Measurements from ENCODE around the gene PASK. TPM values are rescaled to one million over a fixed set of nuclear protein-coding genes. Genes with fewer than 3 reads are reported as not detected.

Gene PASK
- total RNA-seq, 3 donors from 2014 or later: 35.6 to 62.7 (median 49.8) TPM

- Mint-ChIP-seq H3K36me3 (ENCODE audit: insufficient read depth) (peaks cover 10% of the 10 kb centered on the region), H3K4me1 (ENCODE audit: low read depth) (peaks cover 22% of the 10 kb centered on the region), H3K9me3 (no peaks in the 10 kb centered on the region), H3K27me3 (ENCODE audit: low read depth) (no peaks in the 10 kb centered on the region), H3K4me3 (no peak overlapping the region)
- ATAC-seq: no peak
- no peak for DNase-seq
Measured at GRCh38 chr2:241146286-241146685, 3.0 kb downstream of the PASK start.

GRCh38 chr2:241142593-241142992 is 6.7 kb downstream of the PASK start:
- DNase-seq: no peak
- H3K4me3 Mint-ChIP-seq: no peak overlapping the region
- H3K9me3 Mint-ChIP-seq: no peaks in the 10 kb centered on the region
- H3K36me3 Mint-ChIP-seq (ENCODE audit: insufficient read depth): peaks cover 19% of the 10 kb centered on the region
- no peaks in the 10 kb centered on the region for H3K4me1 Mint-ChIP-seq (ENCODE audit: low read depth)
- no peak for ATAC-seq
- H3K27me3 Mint-ChIP-seq (ENCODE audit: low read depth): no peaks in the 10 kb centered on the region

- Mint-ChIP-seq H3K36me3 (ENCODE audit: insufficient read depth) (peaks cover 19% of the 10 kb centered on the region), H3K4me3 (no peak overlapping the region), H3K4me1 (ENCODE audit: low read depth) (no peaks in the 10 kb centered on the region), H3K27me3 (ENCODE audit: low read depth) (no peaks in the 10 kb centered on the region), H3K9me3 (no peaks in the 10 kb centered on the region)
- DNase-seq (no peak), ATAC-seq (no peak)
Measured at GRCh38 chr2:241142063-241142462, 7.2 kb downstream of the PASK start.

- no peaks in the 10 kb centered on the region for H3K4me1 Mint-ChIP-seq (ENCODE audit: low read depth)
- DNase-seq: no peak
- no peaks in the 10 kb centered on the region for H3K27me3 Mint-ChIP-seq (ENCODE audit: low read depth)
- peaks cover 19% of the 10 kb centered on the region for H3K36me3 Mint-ChIP-seq (ENCODE audit: insufficient read depth)
- H3K9me3 Mint-ChIP-seq: no peaks in the 10 kb centered on the region
- no peak for ATAC-seq
- no peak overlapping the region for H3K4me3 Mint-ChIP-seq
Measured at GRCh38 chr2:241141214-241141770, 8.0 kb downstream of the PASK start.

- no peaks in the 10 kb centered on the region for H3K9me3 Mint-ChIP-seq
- no peaks in the 10 kb centered on the region for H3K27me3 Mint-ChIP-seq (ENCODE audit: low read depth)
- H3K4me1 Mint-ChIP-seq (ENCODE audit: low read depth): no peaks in the 10 kb centered on the region
- DNase-seq (no peak), ATAC-seq (no peak)
- peaks cover 19% of the 10 kb centered on the region for H3K36me3 Mint-ChIP-seq (ENCODE audit: insufficient read depth)
- H3K4me3 Mint-ChIP-seq: no peak overlapping the region
Measured at GRCh38 chr2:241140445-241140840, 8.8 kb downstream of the PASK start.

GRCh38 chr2:241139531-241140444 is 9.5 kb downstream of the PASK start:
- no peak for ATAC-seq
- H3K4me1 Mint-ChIP-seq (ENCODE audit: low read depth): no peaks in the 10 kb centered on the region
- DNase-seq: no peak
- no peaks in the 10 kb centered on the region for H3K9me3 Mint-ChIP-seq
- H3K36me3 Mint-ChIP-seq (ENCODE audit: insufficient read depth): peaks cover 19% of the 10 kb centered on the region
- H3K27me3 Mint-ChIP-seq (ENCODE audit: low read depth): no peaks in the 10 kb centered on the region
- H3K4me3 Mint-ChIP-seq: no peak overlapping the region

- no peak for DNase-seq
- ATAC-seq: no peak
- H3K4me3 Mint-ChIP-seq: no peak overlapping the region
- peaks cover 19% of the 10 kb centered on the region for H3K36me3 Mint-ChIP-seq (ENCODE audit: insufficient read depth)
- H3K9me3 Mint-ChIP-seq: no peaks in the 10 kb centered on the region
- no peaks in the 10 kb centered on the region for H3K4me1 Mint-ChIP-seq (ENCODE audit: low read depth)
- H3K27me3 Mint-ChIP-seq (ENCODE audit: low read depth): no peaks in the 10 kb centered on the region
Measured at GRCh38 chr2:241138471-241138870, 10.8 kb downstream of the PASK start.

GRCh38 chr2:241137276-241138190 is 11.7 kb downstream of the PASK start:
- ATAC-seq (no peak), DNase-seq (no peak)
- H3K27me3 Mint-ChIP-seq (ENCODE audit: low read depth): no peaks in the 10 kb centered on the region
- no peaks in the 10 kb centered on the region for H3K9me3 Mint-ChIP-seq
- H3K4me1 Mint-ChIP-seq (ENCODE audit: low read depth): no peaks in the 10 kb centered on the region
- peaks cover 24% of the 10 kb centered on the region for H3K36me3 Mint-ChIP-seq (ENCODE audit: insufficient read depth)
- H3K4me3 Mint-ChIP-seq: no peak overlapping the region

- DNase-seq (no peak), ATAC-seq (no peak)
- no peak overlapping the region for H3K4me3 Mint-ChIP-seq
- no peaks in the 10 kb centered on the region for H3K4me1 Mint-ChIP-seq (ENCODE audit: low read depth)
- H3K27me3 Mint-ChIP-seq (ENCODE audit: low read depth): no peaks in the 10 kb centered on the region
- peaks cover 18% of the 10 kb centered on the region for H3K36me3 Mint-ChIP-seq (ENCODE audit: insufficient read depth)
- no peaks in the 10 kb centered on the region for H3K9me3 Mint-ChIP-seq
Measured at GRCh38 chr2:241136661-241137260, 12.5 kb downstream of the PASK start.

- no peaks in the 10 kb centered on the region for H3K27me3 Mint-ChIP-seq (ENCODE audit: low read depth)
- H3K4me3 Mint-ChIP-seq: no peak overlapping the region
- ATAC-seq: no peak
- no peak for DNase-seq
- no peaks in the 10 kb centered on the region for H3K4me1 Mint-ChIP-seq (ENCODE audit: low read depth)
- H3K36me3 Mint-ChIP-seq (ENCODE audit: insufficient read depth): peaks cover 14% of the 10 kb centered on the region
- no peaks in the 10 kb centered on the region for H3K9me3 Mint-ChIP-seq
Measured at GRCh38 chr2:241136191-241136590, 13.1 kb downstream of the PASK start.

GRCh38 chr2:241135737-241136136 is 13.5 kb downstream of the PASK start:
- no peaks in the 10 kb centered on the region for H3K27me3 Mint-ChIP-seq (ENCODE audit: low read depth)
- no peak for ATAC-seq
- no peaks in the 10 kb centered on the region for H3K4me1 Mint-ChIP-seq (ENCODE audit: low read depth)
- H3K4me3 Mint-ChIP-seq: no peak overlapping the region
- peaks cover 16% of the 10 kb centered on the region for H3K36me3 Mint-ChIP-seq (ENCODE audit: insufficient read depth)
- no peaks in the 10 kb centered on the region for H3K9me3 Mint-ChIP-seq
- no peak for DNase-seq

GRCh38 chr2:241134711-241135110 is 14.6 kb downstream of the PASK start:
- H3K9me3 Mint-ChIP-seq: no peaks in the 10 kb centered on the region
- no peaks in the 10 kb centered on the region for H3K4me1 Mint-ChIP-seq (ENCODE audit: low read depth)
- H3K4me3 Mint-ChIP-seq: no peak overlapping the region
- H3K36me3 Mint-ChIP-seq (ENCODE audit: insufficient read depth): peaks cover 15% of the 10 kb centered on the region
- DNase-seq (no peak), ATAC-seq (no peak)
- H3K27me3 Mint-ChIP-seq (ENCODE audit: low read depth): no peaks in the 10 kb centered on the region

- Mint-ChIP-seq H3K4me1 (ENCODE audit: low read depth) (peaks cover 6% of the 10 kb centered on the region), H3K27me3 (ENCODE audit: low read depth) (no peaks in the 10 kb centered on the region), H3K36me3 (ENCODE audit: insufficient read depth) (peaks cover 15% of the 10 kb centered on the region), H3K4me3 (no peak overlapping the region), H3K9me3 (no peaks in the 10 kb centered on the region)
- no peak for ATAC-seq
- DNase-seq: no peak
Measured at GRCh38 chr2:241133436-241133820, 15.8 kb downstream of the PASK start.
